ENCODE measurements around the gene DUSP8.

The DUSP8 gene

GRCh38 chr11:1567052-1567720, 4.9 kb downstream of the DUSP8 start:
- H3K4me2 ChIP-seq (ENCODE audit: low read depth, low read length, poor library complexity, severe bottlenecking), result no peak overlapping the region
- no peak overlapping the region for H3K4me3 ChIP-seq (ENCODE audit: insufficient read depth, low read length, poor library complexity, severe bottlenecking)
- no peak overlapping the region for H3K27ac ChIP-seq (ENCODE audit: low read depth, low read length)
- H2AFZ ChIP-seq (ENCODE audit: low read depth, low read length, severe bottlenecking), result no peak overlapping the region
- H3K36me3 ChIP-seq (ENCODE audit: low read length), result no peaks in the 10 kb centered on the region
- no peaks in the 10 kb centered on the region for H3K79me2 ChIP-seq (ENCODE audit: insufficient read depth, low read length)
- no peaks in the 10 kb centered on the region for H4K20me1 ChIP-seq (ENCODE audit: low read depth, low read length)
- no peaks in the 10 kb centered on the region for H3K9me3 ChIP-seq (ENCODE audit: insufficient read depth, low read length)
- H3K9ac ChIP-seq (ENCODE audit: low read length), result no peak overlapping the region
- no peaks in the 10 kb centered on the region for H3K27me3 ChIP-seq (ENCODE audit: low read length)
- H3F3A ChIP-seq (ENCODE audit: insufficient read depth), result no peaks in the 10 kb centered on the region
- H3K9me2 ChIP-seq (replicated peaks; ENCODE audit: insufficient read depth, low read length), result no peaks in the 10 kb centered on the region
- TF ChIP-seq EZH2phosphoT487 (conservative IDR thresholded peaks at IDR 0.05; ENCODE audit: low read length), result no peak
- peak; percentile 11 for TF ChIP-seq CTCF (IDR thresholded peaks at IDR 0.05; ENCODE audit: insufficient read depth, low read length, poor library complexity, severe bottlenecking)

- Histone ChIP-seq H4K20me1 (ENCODE audit: low read depth, low read length) (no peaks in the 10 kb centered on the region), H3K9me3 (ENCODE audit: insufficient read depth, low read length) (no peaks in the 10 kb centered on the region)
- TF ChIP-seq CTCF (IDR thresholded peaks at IDR 0.05; ENCODE audit: insufficient read depth, low read length, poor library complexity, severe bottlenecking) (peak; percentile 77), EZH2phosphoT487 (conservative IDR thresholded peaks at IDR 0.05; ENCODE audit: low read length) (no peak)
Observed at GRCh38 chr11:1566381-1567051, 5.6 kb downstream of the DUSP8 start.

GRCh38 chr11:1565904-1566247, 6.2 kb downstream of the DUSP8 start:
- H3K9me3 ChIP-seq (ENCODE audit: insufficient read depth, low read length), result no peaks in the 10 kb centered on the region
- H3K27me3 ChIP-seq (ENCODE audit: low read length), result no peaks in the 10 kb centered on the region
- no peak overlapping the region for H2AFZ ChIP-seq (ENCODE audit: low read depth, low read length, severe bottlenecking)

More at GRCh38 chr11:1566381-1567051, 5.6 kb downstream of the DUSP8 start:
- Histone ChIP-seq H3K79me2 (ENCODE audit: insufficient read depth, low read length) (no peaks in the 10 kb centered on the region), H3K27me3 (ENCODE audit: low read length) (no peaks in the 10 kb centered on the region), H3F3A (ENCODE audit: insufficient read depth) (no peaks in the 10 kb centered on the region), H2AFZ (ENCODE audit: low read depth, low read length, severe bottlenecking) (no peak overlapping the region), H3K36me3 (ENCODE audit: low read length) (no peaks in the 10 kb centered on the region), H3K9me2 (replicated peaks; ENCODE audit: insufficient read depth, low read length) (no peaks in the 10 kb centered on the region), H3K9ac (ENCODE audit: low read length) (no peak overlapping the region), H3K4me3 (ENCODE audit: insufficient read depth, low read length, poor library complexity, severe bottlenecking) (no peak overlapping the region), H3K27ac (ENCODE audit: low read depth, low read length) (no peak overlapping the region), H3K4me2 (ENCODE audit: low read depth, low read length, poor library complexity, severe bottlenecking) (no peak overlapping the region)

More at GRCh38 chr11:1565904-1566247, 6.2 kb downstream of the DUSP8 start:
- Histone ChIP-seq H3K27ac (ENCODE audit: low read depth, low read length) (no peak overlapping the region), H3K4me2 (ENCODE audit: low read depth, low read length, poor library complexity, severe bottlenecking) (no peak overlapping the region), H3K79me2 (ENCODE audit: insufficient read depth, low read length) (no peaks in the 10 kb centered on the region), H3K9me2 (replicated peaks; ENCODE audit: insufficient read depth, low read length) (no peaks in the 10 kb centered on the region), H3K9ac (ENCODE audit: low read length) (no peak overlapping the region), H4K20me1 (ENCODE audit: low read depth, low read length) (no peaks in the 10 kb centered on the region), H3K36me3 (ENCODE audit: low read length) (no peaks in the 10 kb centered on the region), H3F3A (ENCODE audit: insufficient read depth) (no peaks in the 10 kb centered on the region), H3K4me3 (ENCODE audit: insufficient read depth, low read length, poor library complexity, severe bottlenecking) (no peak overlapping the region)
- TF ChIP-seq CTCF (IDR thresholded peaks at IDR 0.05; ENCODE audit: insufficient read depth, low read length, poor library complexity, severe bottlenecking) (no peak), EZH2phosphoT487 (conservative IDR thresholded peaks at IDR 0.05; ENCODE audit: low read length) (no peak)

All from SU-DHL-6 (cell line).